ENCODE measurements around the gene SAP30L. TPM values are rescaled to one million over a fixed set of nuclear protein-coding genes. Genes with fewer than 3 reads are reported as not detected.
A peak's percentile ranks its signal among the peaks of the same experiment; 100 is the strongest.

SAP30L gene
- total and polyA plus RNA-seq, 7 experiments from 2014 or later: 18.1 to 45.7 (median 34.7) TPM

GRCh38 chr5:154485096-154485491, 39.3 kb downstream of the SAP30L start:
- Histone ChIP-seq H3K27ac (ENCODE audit: low read depth, low read length) (no peak overlapping the region), H3K9me3 (ENCODE audit: control insufficient read depth in 2 of 3, low read length in 3 of 3) (no peaks in the 10 kb centered on the region), H3K4me3 (ENCODE audit: low read length) (no peak overlapping the region), H3K27me3 (ENCODE audit: control insufficient read depth in 2 of 2, insufficient read depth in 2 of 2, low read length in 2 of 2) (peaks cover 18 to 39% of the 10 kb centered on the region in 2 donors), H3K36me3 (ENCODE audit: control insufficient read depth in 2 of 3, insufficient read depth in 3 of 3, low read length in 3 of 3) (no peaks in the 10 kb centered on the region), H3K4me1 (ENCODE audit: control insufficient read depth in 2 of 2, insufficient read depth in 2 of 2, low read length in 2 of 2) (no peaks in the 10 kb centered on the region)
- peaks cover 80 to 91% (median 88%) of the 10 kb centered on the region in 5 donors for H3K27me3 Mint-ChIP-seq
- no peak for ATAC-seq
- peaks cover 0 to 4% (median 0%) of the 10 kb centered on the region in 5 donors for H3K36me3 Mint-ChIP-seq
- H3K4me3 Mint-ChIP-seq: no peak overlapping the region
- H3K27ac Mint-ChIP-seq: no peak overlapping the region
- CTCF ChIA-PET: no interaction called here
- DNase-seq: no peak
- POLR2A ChIA-PET: no interaction called here
- H3K4me1 Mint-ChIP-seq: peaks cover 4 to 25% (median 18%) of the 10 kb centered on the region in 7 donors
- intact Hi-C loops (cut with micrococcal nuclease): no loop called here
- H3K9me3 Mint-ChIP-seq: peaks cover 0 to 3% (median 0%) of the 10 kb centered on the region in 11 donors

DNA sequence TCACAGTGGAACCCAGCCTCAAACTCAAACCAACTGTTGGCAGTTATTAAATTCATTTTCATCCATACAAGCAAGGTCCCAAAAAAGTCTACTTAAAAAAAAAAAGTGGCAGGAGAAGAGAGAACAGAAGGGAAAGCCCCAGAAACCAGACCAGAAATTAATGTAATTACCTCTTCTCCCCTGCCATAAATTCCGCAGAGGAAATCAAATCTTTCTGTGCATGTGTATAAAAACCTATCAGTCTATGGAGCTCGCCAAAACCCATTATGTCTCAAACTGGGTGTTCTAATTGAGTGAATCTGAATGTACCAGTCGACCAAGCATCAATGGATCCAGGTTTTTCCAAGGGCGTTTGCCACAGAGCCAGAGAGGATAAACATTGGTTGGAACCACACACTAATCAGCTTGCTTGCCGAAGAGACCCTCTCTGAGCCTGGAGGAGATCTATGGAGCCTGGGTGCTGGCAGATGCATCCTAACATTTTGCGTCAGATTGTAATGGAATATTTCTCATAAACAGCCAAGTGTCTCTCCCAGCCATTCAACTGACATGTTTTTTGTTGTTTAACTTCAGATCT, 40.1 kb downstream of the SAP30L start:
- intact Hi-C loops (cut with micrococcal nuclease): no loop called here
- no peak for DNase-seq
- CTCF ChIA-PET: no interaction called here

GRCh38 chr5:154486427-154486866, 40.6 kb downstream of the SAP30L start:
- H3K4me3 Mint-ChIP-seq: no peak overlapping the region
- no peaks in the 10 kb centered on the region for H3K4me1 ChIP-seq (ENCODE audit: control insufficient read depth in 2 of 2, insufficient read depth in 2 of 2, low read length in 2 of 2)
- peaks cover 4 to 18% (median 11%) of the 10 kb centered on the region in 7 donors for H3K4me1 Mint-ChIP-seq
- no peak overlapping the region for H3K27ac Mint-ChIP-seq
- peaks cover 11 to 26% of the 10 kb centered on the region in 2 donors for H3K27me3 ChIP-seq (ENCODE audit: control insufficient read depth in 2 of 2, insufficient read depth in 2 of 2, low read length in 2 of 2)
- peaks cover 0 to 4% (median 0%) of the 10 kb centered on the region in 5 donors for H3K36me3 Mint-ChIP-seq
- no peak for DNase-seq
- peaks cover 71 to 89% (median 81%) of the 10 kb centered on the region in 5 donors for H3K27me3 Mint-ChIP-seq
- no peaks in the 10 kb centered on the region for H3K9me3 ChIP-seq (ENCODE audit: control insufficient read depth in 2 of 3, low read length in 3 of 3)
- H3K4me3 ChIP-seq (ENCODE audit: low read length): no peak overlapping the region
- ChIA-PET CTCF (no interaction called here), POLR2A (no interaction called here)
- no peak for ATAC-seq
- H3K27ac ChIP-seq (ENCODE audit: low read depth, low read length): no peak overlapping the region
- intact Hi-C loops (cut with micrococcal nuclease): no loop called here
- H3K9me3 Mint-ChIP-seq: no peaks in the 10 kb centered on the region
- no peaks in the 10 kb centered on the region for H3K36me3 ChIP-seq (ENCODE audit: control insufficient read depth in 2 of 3, insufficient read depth in 3 of 3, low read length in 3 of 3)

More for the DNA sequence above, 40.1 kb downstream of the SAP30L start:
- Histone ChIP-seq H3K4me1 (ENCODE audit: control insufficient read depth in 2 of 2, insufficient read depth in 2 of 2, low read length in 2 of 2) (no peaks in the 10 kb centered on the region), H3K27me3 (ENCODE audit: control insufficient read depth in 2 of 2, insufficient read depth in 2 of 2, low read length in 2 of 2) (peaks cover 14 to 30% of the 10 kb centered on the region in 2 donors), H3K27ac (ENCODE audit: low read depth, low read length) (no peak overlapping the region), H3K4me3 (ENCODE audit: low read length) (no peak overlapping the region), H3K9me3 (ENCODE audit: control insufficient read depth in 2 of 3, low read length in 3 of 3) (no peaks in the 10 kb centered on the region), H3K36me3 (ENCODE audit: control insufficient read depth in 2 of 3, insufficient read depth in 3 of 3, low read length in 3 of 3) (no peaks in the 10 kb centered on the region)
- H3K27me3 Mint-ChIP-seq: peaks cover 72 to 90% (median 86%) of the 10 kb centered on the region in 5 donors
- H3K4me3 Mint-ChIP-seq: no peak overlapping the region
- H3K4me1 Mint-ChIP-seq: peaks cover 4 to 18% (median 11%) of the 10 kb centered on the region in 7 donors
- POLR2A ChIA-PET: no interaction called here
- ATAC-seq: no peak
- no peaks in the 10 kb centered on the region for H3K9me3 Mint-ChIP-seq
- H3K27ac Mint-ChIP-seq: no peak overlapping the region
- peaks cover 0 to 4% (median 0%) of the 10 kb centered on the region in 5 donors for H3K36me3 Mint-ChIP-seq

DNA sequence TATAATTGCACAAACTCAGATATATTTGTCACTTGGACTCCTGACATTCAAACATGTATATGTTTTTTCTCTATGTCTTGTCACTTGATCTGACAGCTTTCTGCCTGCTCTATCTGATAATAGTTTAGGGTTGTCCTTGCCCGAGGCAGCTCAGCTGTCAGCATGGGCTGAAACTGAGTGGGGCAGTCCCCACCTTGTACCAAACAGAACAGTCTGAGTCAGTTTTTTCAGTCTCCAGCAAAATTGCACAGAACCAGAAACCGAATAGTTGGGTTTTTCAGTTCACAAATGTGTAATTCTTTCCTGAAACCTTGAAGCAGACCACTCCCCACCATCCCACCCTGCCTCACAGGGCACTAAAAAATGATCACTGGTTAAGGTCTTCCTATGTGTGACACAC, 41.7 kb downstream of the SAP30L start:
- no peak overlapping the region for H3K27ac Mint-ChIP-seq
- intact Hi-C loops (cut with micrococcal nuclease): no loop called here
- H3K4me3 Mint-ChIP-seq: no peak overlapping the region
- CTCF ChIA-PET: interaction anchor here (0.9 kb wide), 1 partner anchor 19 kb away, joined by 4 read pairs; no protein-coding TSS in a partner anchor
- H3K4me3 ChIP-seq (ENCODE audit: low read length): no peak overlapping the region
- peaks cover 70 to 89% (median 71%) of the 10 kb centered on the region in 5 donors for H3K27me3 Mint-ChIP-seq
- peaks cover 11 to 24% of the 10 kb centered on the region in 2 donors for H3K27me3 ChIP-seq (ENCODE audit: control insufficient read depth in 2 of 2, insufficient read depth in 2 of 2, low read length in 2 of 2)
- POLR2A ChIA-PET: no interaction called here
- H3K9me3 ChIP-seq (ENCODE audit: control insufficient read depth in 2 of 3, low read length in 3 of 3): no peaks in the 10 kb centered on the region
- ATAC-seq (no peak), DNase-seq (peak in 1 of 9 donors; percentile 29)
- H3K27ac ChIP-seq (ENCODE audit: low read depth, low read length): no peak overlapping the region
- no peaks in the 10 kb centered on the region for H3K36me3 ChIP-seq (ENCODE audit: control insufficient read depth in 2 of 3, insufficient read depth in 3 of 3, low read length in 3 of 3)
- no peaks in the 10 kb centered on the region for H3K36me3 Mint-ChIP-seq
- H3K9me3 Mint-ChIP-seq: no peaks in the 10 kb centered on the region
- H3K4me1 Mint-ChIP-seq: peaks cover 4 to 17% (median 10%) of the 10 kb centered on the region in 7 donors
- no peaks in the 10 kb centered on the region for H3K4me1 ChIP-seq (ENCODE audit: control insufficient read depth in 2 of 2, insufficient read depth in 2 of 2, low read length in 2 of 2)

DNA sequence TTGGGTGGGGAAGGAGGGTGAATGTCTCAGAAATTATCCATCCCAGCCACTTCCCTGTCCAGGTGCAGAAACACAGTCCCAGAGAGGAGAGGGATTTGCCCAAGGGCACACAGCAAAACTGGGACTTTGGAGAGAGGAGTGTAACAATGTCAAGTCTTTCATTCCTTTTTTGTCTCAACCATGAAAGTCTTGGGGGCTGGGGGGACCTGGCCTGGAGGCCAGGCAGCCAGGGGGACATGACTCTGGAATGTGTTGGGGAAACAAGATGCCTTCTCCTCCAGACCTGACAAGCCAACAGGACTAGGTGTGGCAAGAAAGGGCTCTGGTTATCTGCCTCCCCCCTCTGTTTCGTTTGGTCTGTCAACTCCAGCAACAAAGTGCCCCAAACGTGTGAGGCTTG, 46.1 kb downstream of the SAP30L start:
- no peaks in the 10 kb centered on the region for H3K4me1 Mint-ChIP-seq
- no peaks in the 10 kb centered on the region for H3K9me3 ChIP-seq (ENCODE audit: control insufficient read depth in 2 of 3, low read length in 3 of 3)
- H3K4me3 ChIP-seq (ENCODE audit: low read length): no peak overlapping the region
- H3K4me3 Mint-ChIP-seq: no peak overlapping the region
- H3K36me3 ChIP-seq (ENCODE audit: control insufficient read depth in 2 of 3, insufficient read depth in 3 of 3, low read length in 3 of 3): no peaks in the 10 kb centered on the region
- intact Hi-C loops (cut with micrococcal nuclease): no loop called here
- H3K9me3 Mint-ChIP-seq: no peaks in the 10 kb centered on the region
- H3K27ac Mint-ChIP-seq: no peak overlapping the region
- H3K27me3 ChIP-seq (ENCODE audit: control insufficient read depth in 2 of 2, insufficient read depth in 2 of 2, low read length in 2 of 2): peaks cover 0 to 6% of the 10 kb centered on the region in 2 donors
- H3K27me3 Mint-ChIP-seq: peaks cover 49 to 81% (median 54%) of the 10 kb centered on the region in 5 donors
- ChIA-PET CTCF (no interaction called here), POLR2A (no interaction called here)
- no peaks in the 10 kb centered on the region for H3K36me3 Mint-ChIP-seq
- ATAC-seq (no peak), DNase-seq (no peak)
- no peaks in the 10 kb centered on the region for H3K4me1 ChIP-seq (ENCODE audit: control insufficient read depth in 2 of 2, insufficient read depth in 2 of 2, low read length in 2 of 2)
- H3K27ac ChIP-seq (ENCODE audit: low read depth, low read length): no peak overlapping the region

DNA sequence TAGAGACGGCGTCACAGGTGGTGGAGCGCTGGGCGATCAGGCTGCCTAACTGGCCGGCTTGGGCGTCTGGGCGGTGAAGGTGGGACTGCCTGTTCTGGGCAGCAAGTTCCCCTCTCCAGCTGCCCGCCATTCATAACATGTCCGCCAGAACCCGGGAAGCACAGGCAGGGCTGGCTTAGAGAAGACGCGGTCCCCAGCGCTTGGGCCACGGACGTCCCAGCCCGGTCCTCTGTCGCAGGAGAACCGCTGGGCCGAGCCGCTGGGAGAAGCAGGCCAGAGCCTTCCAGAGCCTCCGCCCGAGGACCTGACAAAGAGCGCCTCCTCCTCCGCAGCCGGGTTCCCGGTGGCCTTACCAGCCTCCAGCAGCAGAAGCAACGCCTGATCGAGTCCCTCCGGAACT, 47.5 kb downstream of the SAP30L start:
- H3K27ac ChIP-seq (ENCODE audit: low read depth, low read length): no peak overlapping the region
- H3K27me3 ChIP-seq (ENCODE audit: control insufficient read depth in 2 of 2, insufficient read depth in 2 of 2, low read length in 2 of 2): peaks cover 0 to 3% of the 10 kb centered on the region in 2 donors
- DNase-seq (no peak), ATAC-seq (no peak)
- no peaks in the 10 kb centered on the region for H3K36me3 ChIP-seq (ENCODE audit: control insufficient read depth in 2 of 3, insufficient read depth in 3 of 3, low read length in 3 of 3)
- H3K4me1 Mint-ChIP-seq: no peaks in the 10 kb centered on the region
- no peaks in the 10 kb centered on the region for H3K36me3 Mint-ChIP-seq
- CTCF ChIA-PET: no interaction called here
- H3K4me3 ChIP-seq (ENCODE audit: low read length): no peak overlapping the region
- POLR2A ChIA-PET: no interaction called here
- no peaks in the 10 kb centered on the region for H3K4me1 ChIP-seq (ENCODE audit: control insufficient read depth in 2 of 2, insufficient read depth in 2 of 2, low read length in 2 of 2)
- no peak overlapping the region for H3K4me3 Mint-ChIP-seq
- H3K27ac Mint-ChIP-seq: no peak overlapping the region
- no peaks in the 10 kb centered on the region for H3K9me3 Mint-ChIP-seq
- intact Hi-C loops (cut with micrococcal nuclease): no loop called here
- no peaks in the 10 kb centered on the region for H3K9me3 ChIP-seq (ENCODE audit: control insufficient read depth in 2 of 3, low read length in 3 of 3)
- peaks cover 41 to 79% (median 46%) of the 10 kb centered on the region in 5 donors for H3K27me3 Mint-ChIP-seq

GRCh38 chr5:154494036-154494435, 48.2 kb downstream of the SAP30L start:
- Mint-ChIP-seq H3K27ac (no peak overlapping the region), H3K4me1 (no peaks in the 10 kb centered on the region), H3K27me3 (peaks cover 42 to 74% (median 46%) of the 10 kb centered on the region in 5 donors), H3K4me3 (no peak overlapping the region), H3K36me3 (no peaks in the 10 kb centered on the region), H3K9me3 (no peaks in the 10 kb centered on the region)
- intact Hi-C loops (cut with micrococcal nuclease): no loop called here
- no peaks in the 10 kb centered on the region for H3K9me3 ChIP-seq (ENCODE audit: control insufficient read depth in 2 of 3, low read length in 3 of 3)
- ATAC-seq (no peak), DNase-seq (no peak)
- no peaks in the 10 kb centered on the region for H3K27me3 ChIP-seq (ENCODE audit: control insufficient read depth in 2 of 2, insufficient read depth in 2 of 2, low read length in 2 of 2)
- H3K27ac ChIP-seq (ENCODE audit: low read depth, low read length): no peak overlapping the region
- ChIA-PET POLR2A (no interaction called here), CTCF (no interaction called here)
- H3K36me3 ChIP-seq (ENCODE audit: control insufficient read depth in 2 of 3, insufficient read depth in 3 of 3, low read length in 3 of 3): no peaks in the 10 kb centered on the region
- H3K4me1 ChIP-seq (ENCODE audit: control insufficient read depth in 2 of 2, insufficient read depth in 2 of 2, low read length in 2 of 2): no peaks in the 10 kb centered on the region
- no peak overlapping the region for H3K4me3 ChIP-seq (ENCODE audit: low read length)
